VCaP (cell line): ENCODE data around the gene GABRB2.

Experiments used
- H3K27ac ChIP-seq: fragments of 450-650 bp; 2 replicates; pipeline ENCODE4 v1.5.1; 2017
- TF ChIP-seq, protein P1 (sequence below): fragments of 450-650 bp; conservative IDR thresholded peaks from 2 replicates; pipeline ENCODE4 v1.5.1; 2017; ENCODE audit warnings: mild to moderate bottlenecking, moderate library complexity

The GABRB2 gene

DNA sequence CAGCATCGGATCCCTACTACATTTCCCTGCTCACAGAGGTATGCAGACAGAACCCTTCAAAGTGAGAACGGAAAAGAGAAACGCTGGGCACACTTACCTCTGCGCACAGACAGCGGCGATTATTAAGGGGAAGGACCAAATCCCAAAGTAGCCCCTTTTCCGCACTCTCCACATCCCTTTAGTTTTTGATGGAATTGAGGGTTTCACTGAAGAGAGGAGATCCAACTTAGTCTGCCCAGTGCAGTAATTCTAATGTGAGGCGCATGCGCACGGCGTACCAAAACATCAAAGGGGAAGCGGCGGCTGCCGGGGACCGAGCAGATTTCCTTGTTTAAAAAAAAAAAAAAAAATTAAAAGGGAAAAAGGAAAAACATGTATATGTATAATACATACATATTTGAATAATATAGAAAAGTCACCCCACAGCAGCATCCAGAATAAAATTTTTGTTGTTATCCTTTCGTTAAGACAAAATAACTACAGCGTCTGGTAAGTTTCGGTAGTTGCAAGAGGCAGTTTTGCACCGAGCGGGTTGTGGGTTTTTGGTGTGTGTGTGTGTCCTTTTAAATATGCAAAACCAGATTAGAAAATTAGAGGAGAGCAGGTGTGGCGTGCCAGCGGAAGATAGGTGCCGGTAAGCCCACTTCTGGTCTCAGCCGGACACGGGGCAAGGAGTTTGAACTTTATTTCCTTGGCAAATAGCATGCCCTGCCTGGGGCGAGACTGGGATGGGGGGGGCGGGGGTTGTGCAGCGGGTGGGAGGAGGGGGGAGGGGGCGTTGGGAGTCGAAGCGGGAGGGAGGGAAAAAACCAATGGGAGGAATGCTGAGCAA, at the start of gene GABRB2:
TSS of gene GABRB2 (minus strand) at position 256 of the 832 bp plus-strand sequence. CDS start at position 174, 82 bp downstream.
- TF ChIP-seq, protein P1, sequence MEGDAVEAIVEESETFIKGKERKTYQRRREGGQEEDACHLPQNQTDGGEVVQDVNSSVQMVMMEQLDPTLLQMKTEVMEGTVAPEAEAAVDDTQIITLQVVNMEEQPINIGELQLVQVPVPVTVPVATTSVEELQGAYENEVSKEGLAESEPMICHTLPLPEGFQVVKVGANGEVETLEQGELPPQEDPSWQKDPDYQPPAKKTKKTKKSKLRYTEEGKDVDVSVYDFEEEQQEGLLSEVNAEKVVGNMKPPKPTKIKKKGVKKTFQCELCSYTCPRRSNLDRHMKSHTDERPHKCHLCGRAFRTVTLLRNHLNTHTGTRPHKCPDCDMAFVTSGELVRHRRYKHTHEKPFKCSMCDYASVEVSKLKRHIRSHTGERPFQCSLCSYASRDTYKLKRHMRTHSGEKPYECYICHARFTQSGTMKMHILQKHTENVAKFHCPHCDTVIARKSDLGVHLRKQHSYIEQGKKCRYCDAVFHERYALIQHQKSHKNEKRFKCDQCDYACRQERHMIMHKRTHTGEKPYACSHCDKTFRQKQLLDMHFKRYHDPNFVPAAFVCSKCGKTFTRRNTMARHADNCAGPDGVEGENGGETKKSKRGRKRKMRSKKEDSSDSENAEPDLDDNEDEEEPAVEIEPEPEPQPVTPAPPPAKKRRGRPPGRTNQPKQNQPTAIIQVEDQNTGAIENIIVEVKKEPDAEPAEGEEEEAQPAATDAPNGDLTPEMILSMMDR = no peak
- no peak within 1 kb of the TSS for H3K27ac ChIP-seq

DNA sequence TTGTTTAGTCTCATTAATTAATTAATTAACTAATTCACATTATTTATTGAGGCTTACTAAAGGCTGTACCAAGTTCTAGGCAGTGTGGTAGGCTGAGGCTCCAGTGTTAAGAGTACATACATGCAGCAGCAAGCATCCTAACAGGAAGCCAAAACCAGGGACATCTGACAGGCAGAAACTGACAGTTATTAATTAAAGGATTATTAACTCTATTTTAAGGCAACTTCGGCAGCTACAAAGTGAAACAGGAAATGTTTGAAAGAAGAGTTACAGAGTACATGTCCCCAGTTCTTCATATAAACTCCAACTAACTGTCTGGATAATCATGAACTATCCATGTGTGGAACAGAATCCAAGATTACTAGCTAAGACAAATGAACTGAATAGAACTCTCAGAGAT, 39.3 kb upstream of the GABRB2 start:
- no peak overlapping the region for H3K27ac ChIP-seq
- TF ChIP-seq, protein P1 = no peak

DNA sequence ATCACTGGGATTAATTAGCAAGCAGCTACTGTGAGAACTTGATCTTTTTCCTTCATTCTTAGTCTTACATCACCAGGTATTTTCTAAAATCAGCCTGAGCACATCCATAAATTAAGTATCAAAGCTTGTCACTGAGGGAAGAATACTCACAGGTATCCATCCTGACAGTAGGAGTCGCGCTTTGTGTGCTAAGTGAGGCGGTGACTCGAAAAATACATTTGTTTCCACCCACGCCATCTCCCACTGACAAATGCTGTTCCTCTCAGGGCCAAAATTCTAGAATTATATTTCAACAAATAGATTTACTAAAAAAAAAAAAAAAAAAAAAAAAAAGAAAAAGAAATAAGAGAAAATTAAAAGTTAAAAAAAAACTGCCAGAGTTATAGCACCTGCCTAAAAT, 34.1 kb upstream of the GABRB2 start:
- TF ChIP-seq, protein P1 = peak; percentile 22
- no peak overlapping the region for H3K27ac ChIP-seq

DNA sequence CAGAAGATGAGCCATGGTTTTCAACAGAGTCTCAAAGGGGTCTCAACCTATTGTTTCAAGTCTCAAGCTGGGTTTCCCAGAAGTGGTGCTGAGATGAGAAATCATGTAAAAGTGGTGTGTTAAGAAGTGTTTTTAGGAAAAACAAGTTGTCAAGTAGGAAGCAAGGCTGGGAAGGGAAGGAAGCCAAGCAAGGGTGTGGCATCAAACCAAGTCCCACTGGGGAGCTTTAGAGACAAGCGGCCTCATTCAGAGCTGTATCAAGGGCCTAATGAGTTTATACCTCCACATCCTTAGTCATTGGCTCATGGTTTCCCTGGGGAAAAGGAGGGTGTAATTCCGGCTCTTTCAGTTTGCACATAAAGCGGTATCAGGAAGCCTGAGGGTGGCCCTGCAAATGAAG, 26.4 kb upstream of the GABRB2 start:
- H3K27ac ChIP-seq = no peak overlapping the region
- TF ChIP-seq, protein P1 = no peak

DNA sequence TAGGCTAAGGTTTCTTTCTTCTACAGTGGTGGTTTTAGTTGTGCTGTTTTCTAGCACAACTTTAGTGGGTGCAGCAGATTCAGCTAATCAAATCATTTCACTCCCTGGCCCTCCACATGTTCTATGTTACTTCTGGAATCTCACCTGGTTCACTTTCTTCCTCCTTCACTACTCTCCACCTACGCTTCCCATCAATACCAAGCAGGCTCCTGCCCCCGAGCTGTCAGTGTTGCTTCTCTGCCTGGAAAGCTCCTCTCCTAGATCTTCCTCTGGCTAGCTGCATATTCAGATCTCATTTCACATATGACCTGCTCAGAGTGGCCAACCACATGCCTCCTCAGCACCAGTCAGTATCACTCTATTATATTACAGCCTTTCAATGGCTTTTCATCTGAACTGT, 19.6 kb upstream of the GABRB2 start:
- no peak overlapping the region for H3K27ac ChIP-seq
- TF ChIP-seq, protein P1 = no peak

DNA sequence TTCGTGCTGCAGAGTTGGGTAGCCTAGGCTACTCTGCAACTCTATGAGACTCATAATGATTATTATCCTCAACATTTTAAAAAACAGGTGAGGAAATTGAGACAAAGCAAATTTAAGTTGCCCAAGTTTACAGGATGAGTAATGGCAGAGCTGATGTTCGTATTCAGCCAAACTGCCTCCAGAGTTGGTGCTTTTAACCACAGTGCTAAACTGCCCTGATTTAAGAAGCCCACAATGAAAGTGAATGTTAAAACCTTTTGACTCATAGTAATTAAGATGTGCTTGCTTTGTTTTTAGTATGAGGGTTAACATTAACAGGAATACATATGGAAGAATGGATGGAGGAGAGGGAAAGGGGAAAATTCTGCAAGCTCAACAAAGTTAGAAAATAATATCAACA, 15.9 kb upstream of the GABRB2 start:
- TF ChIP-seq, protein P1 = no peak
- H3K27ac ChIP-seq = no peak overlapping the region

DNA sequence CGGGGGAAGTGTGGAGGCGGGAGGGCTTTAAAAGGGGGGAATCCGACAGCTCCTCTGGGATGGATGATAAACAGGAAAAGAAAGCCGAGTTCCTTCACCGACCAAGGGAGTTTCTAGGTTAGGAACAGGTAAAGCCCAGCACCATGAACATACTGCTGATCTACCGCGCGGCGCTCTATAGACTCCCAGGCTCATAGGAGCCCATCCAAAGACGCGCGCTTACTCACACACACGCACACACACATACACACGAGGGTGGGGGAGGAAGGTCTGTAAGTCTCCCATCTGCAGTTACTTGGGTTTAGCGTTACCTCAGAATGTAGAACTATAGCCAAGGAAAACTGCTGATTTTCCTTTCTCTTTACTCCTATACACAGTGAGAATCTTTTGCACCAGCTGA, 2.6 kb upstream of the GABRB2 start:
- TF ChIP-seq, protein P1 = no peak
- H3K27ac ChIP-seq = no peak overlapping the region
